Measurements from ENCODE around the gene PDIK1L.

- TF ChIP-seq CTCF (conservative IDR thresholded peaks at IDR 0.05; ENCODE audit: low read depth, low read length) (no peak), MXI1 (IDR thresholded peaks at IDR 0.05; ENCODE audit: borderline replicate concordance, low read depth, low read length) (no peak), BHLHE40 (IDR thresholded peaks at IDR 0.05; ENCODE audit: low read depth, low read length) (no peak), POLR2A (IDR thresholded peaks at IDR 0.05; ENCODE audit: low read depth, low read length) (no peak), SMC3 (IDR thresholded peaks at IDR 0.05; ENCODE audit: low read depth, low read length) (no peak), CEBPB (IDR thresholded peaks at IDR 0.05; ENCODE audit: low read depth, low read length) (no peak)
These were observed 27.4 kb downstream of the PDIK1L start for GRCh38 chr1:26138974-26139558.

Measured in IMR-90 (cell line).